A673 (cell line): ENCODE results near the gene KLK14.

Experiments used
- EZH2 ChIP-seq: fragments of 200-600 bp; sonication (generic); IDR thresholded peaks from 2 replicates; pipeline ENCODE4 v1.6.1; 2017; ENCODE audit warnings: borderline replicate concordance, low read depth, mild to moderate bottlenecking, mixed read lengths, antibody characterized with exemption, low read length; ENCODE audit not compliant: poor library complexity, severe bottlenecking
- TF ChIP-seq, protein P1 (sequence below): fragments of 300-800, 200-600 bp; sonication (generic); conservative IDR thresholded peaks from 2 replicates; pipeline ENCODE4 v1.5.1; 2017; ENCODE audit warnings: low read depth, mild to moderate bottlenecking, antibody characterized with exemption, low read length, moderate library complexity, mixed read lengths

DNA sequence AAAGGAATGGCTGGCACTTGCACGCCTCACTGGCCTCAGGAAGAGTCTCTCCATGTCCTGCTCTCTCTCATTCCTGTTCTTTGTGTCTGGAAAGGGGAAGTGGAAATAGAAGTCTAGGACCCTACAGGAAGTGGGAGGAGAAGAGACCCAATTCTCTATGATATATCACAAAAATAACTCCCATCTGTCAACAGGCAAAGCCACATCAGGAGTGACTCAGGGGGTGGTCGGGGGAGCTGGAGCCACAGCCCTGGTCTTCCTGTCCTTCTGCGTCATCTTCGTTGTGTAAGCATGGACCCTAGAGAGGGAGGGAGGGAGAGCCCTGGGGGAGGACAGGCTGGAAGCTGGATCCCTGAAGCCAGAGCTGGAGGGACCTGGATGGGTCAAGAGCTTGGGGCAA is 45.1 kb upstream of the KLK14 start:
- TF ChIP-seq, protein P1, sequence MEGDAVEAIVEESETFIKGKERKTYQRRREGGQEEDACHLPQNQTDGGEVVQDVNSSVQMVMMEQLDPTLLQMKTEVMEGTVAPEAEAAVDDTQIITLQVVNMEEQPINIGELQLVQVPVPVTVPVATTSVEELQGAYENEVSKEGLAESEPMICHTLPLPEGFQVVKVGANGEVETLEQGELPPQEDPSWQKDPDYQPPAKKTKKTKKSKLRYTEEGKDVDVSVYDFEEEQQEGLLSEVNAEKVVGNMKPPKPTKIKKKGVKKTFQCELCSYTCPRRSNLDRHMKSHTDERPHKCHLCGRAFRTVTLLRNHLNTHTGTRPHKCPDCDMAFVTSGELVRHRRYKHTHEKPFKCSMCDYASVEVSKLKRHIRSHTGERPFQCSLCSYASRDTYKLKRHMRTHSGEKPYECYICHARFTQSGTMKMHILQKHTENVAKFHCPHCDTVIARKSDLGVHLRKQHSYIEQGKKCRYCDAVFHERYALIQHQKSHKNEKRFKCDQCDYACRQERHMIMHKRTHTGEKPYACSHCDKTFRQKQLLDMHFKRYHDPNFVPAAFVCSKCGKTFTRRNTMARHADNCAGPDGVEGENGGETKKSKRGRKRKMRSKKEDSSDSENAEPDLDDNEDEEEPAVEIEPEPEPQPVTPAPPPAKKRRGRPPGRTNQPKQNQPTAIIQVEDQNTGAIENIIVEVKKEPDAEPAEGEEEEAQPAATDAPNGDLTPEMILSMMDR = no peak
- TF ChIP-seq EZH2 = no peak
